ENCODE data around the gene ALKBH6. TPM values are rescaled to one million over a fixed set of nuclear protein-coding genes. Genes with fewer than 3 reads are reported as not detected.

ALKBH6 gene
- total RNA-seq = 10 to 100 TPM; 14.6 to 28.6 (median 18.8) TPM

DNA sequence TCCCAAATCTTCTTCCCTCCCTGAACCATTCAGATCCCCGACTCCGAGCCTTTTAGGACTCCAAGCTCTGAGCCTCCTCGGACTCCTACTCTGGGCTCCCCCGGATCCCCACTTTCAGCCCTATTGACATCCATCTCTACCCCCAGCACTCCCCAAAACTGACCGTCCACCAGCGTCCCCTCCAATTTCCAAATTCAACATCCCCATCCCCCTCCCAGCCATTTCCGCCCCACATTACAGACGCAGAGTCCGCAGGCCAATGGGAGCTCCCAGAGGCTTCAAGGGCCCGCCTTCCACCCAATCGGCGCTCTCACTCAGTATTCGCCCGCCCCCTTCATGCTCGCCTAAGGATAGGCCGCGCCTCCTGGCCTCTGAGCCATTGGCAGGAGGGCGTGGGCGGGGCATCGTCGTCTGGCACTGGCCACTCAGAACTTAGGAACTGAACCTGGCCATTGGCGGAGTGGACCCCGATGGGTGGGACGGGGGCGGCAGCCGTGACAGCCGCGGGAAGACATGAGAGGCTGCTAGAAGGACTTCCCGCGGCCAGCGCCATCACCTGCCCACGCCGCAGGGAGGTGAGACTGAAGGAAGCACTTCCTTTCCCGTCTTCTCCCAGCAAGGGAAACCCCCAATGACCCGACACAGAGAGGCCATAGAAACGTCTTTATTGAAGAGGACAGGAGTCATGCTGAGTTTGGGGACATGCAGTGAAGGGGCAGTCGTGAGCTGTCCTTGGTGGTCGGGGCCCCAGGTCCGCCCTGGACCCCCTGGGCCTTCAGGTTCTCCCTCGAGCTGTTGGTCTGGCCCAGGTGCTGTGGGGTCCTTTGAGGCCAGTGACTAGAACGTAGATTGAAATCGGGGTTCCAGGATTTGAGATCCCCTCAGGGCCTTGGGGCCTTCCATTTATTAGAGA is at the start of gene ALKBH6:
Gene ALKBH6 (minus strand): TSS at position 202 of the 913 bp plus-strand sequence. CDS start 816 bp downstream, outside the sequence.
- intact Hi-C loops (cut with DNase I) = no loop called here
- H3K4me1 ChIP-seq = peaks cover 14 to 32% (median 15%) of the 10 kb centered on the region in 3 donors
- H3K36me3 ChIP-seq = peaks cover 0 to 31% (median 0%) of the 10 kb centered on the region in 3 donors
- WGBS, 2 donors = 1 to 2% methylated on average over 16 to 19 of the region's 42 CpGs
- H3K9me3 ChIP-seq = no peaks in the 10 kb centered on the region
- DNase-seq = peak; percentile 98
- no peaks in the 10 kb centered on the region for H3K27me3 ChIP-seq
- TF ChIP-seq CTCF (IDR thresholded peaks at IDR 0.05) = no peak
- peak in 1 of 4 donors; percentile 39 for TF ChIP-seq POLR2A (IDR thresholded peaks at IDR 0.05)
- peak within 1 kb of the TSS; percentile 58 to 80 (median 74) for H3K4me3 ChIP-seq
- peak within 1 kb of the TSS; percentile 87 to 94 (median 89) for H3K27ac ChIP-seq

DNA sequence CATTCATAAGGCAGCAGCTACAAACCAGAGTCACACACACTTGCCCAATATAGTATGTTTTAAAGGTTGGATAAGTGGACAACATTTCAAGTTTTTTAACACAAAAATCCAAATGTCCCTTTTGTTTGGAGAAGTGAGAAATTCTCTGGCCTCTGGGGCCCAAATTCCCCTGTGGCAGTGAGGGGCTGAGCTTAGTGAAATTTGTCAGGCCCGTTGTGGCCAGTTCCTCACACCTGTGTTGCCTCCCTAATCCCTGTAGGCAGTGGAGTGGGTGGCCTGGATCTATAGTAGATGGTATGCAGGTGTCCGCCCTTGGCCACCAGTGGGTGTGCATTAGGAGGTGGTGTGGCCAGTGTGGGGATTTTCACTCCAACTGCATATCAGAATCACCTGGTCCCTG is 47.4 kb upstream of the ALKBH6 start:
- WGBS, 2 donors = 73 to 86% methylated on average over 1 to 2 of the region's 2 CpGs
- H3K27me3 ChIP-seq = no peaks in the 10 kb centered on the region
- TF ChIP-seq POLR2A (IDR thresholded peaks at IDR 0.05) (no peak), CTCF (IDR thresholded peaks at IDR 0.05) (no peak)
- H3K36me3 ChIP-seq = no peaks in the 10 kb centered on the region
- DNase-seq = no peak
- intact Hi-C loops (cut with DNase I) = no loop called here
- H3K9me3 ChIP-seq = no peaks in the 10 kb centered on the region
- no peak overlapping the region for H3K27ac ChIP-seq
- H3K4me3 ChIP-seq = no peak overlapping the region
- peaks cover 0 to 2% (median 0%) of the 10 kb centered on the region in 3 donors for H3K4me1 ChIP-seq

DNA sequence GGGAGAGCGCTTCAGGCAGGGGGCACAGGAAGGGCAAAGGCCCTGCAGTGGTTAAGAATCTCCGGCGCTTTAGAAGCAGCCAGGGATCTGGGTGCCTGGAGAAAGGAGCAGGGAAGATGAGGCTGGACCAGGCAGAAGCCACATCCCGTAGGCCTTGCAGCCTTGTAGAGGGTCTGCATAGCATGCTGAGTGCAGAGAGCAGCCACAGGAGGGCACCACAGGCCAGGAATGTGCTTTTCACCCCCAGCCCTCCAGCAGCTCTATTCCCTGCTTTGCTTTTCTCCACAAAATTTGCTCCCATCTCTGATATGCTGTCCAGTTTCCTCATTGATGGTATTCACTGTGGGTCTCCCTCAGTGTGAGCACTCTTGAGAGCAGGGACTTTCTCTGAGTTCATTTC is 46.4 kb upstream of the ALKBH6 start:
- no peaks in the 10 kb centered on the region for H3K9me3 ChIP-seq
- H3K4me1 ChIP-seq = peaks cover 4 to 11% (median 5%) of the 10 kb centered on the region in 3 donors
- no peaks in the 10 kb centered on the region for H3K27me3 ChIP-seq
- no peak overlapping the region for H3K27ac ChIP-seq
- DNase-seq = no peak
- WGBS, 2 donors = 74 to 81% methylated on average over 4 of the region's 4 CpGs
- no peaks in the 10 kb centered on the region for H3K36me3 ChIP-seq
- H3K4me3 ChIP-seq = no peak overlapping the region
- intact Hi-C loops (cut with DNase I) = no loop called here
- no peak for TF ChIP-seq POLR2A (IDR thresholded peaks at IDR 0.05)
- TF ChIP-seq CTCF (IDR thresholded peaks at IDR 0.05) = peak in 4 of 6 experiments; percentile 46 to 66 (median 54)

DNA sequence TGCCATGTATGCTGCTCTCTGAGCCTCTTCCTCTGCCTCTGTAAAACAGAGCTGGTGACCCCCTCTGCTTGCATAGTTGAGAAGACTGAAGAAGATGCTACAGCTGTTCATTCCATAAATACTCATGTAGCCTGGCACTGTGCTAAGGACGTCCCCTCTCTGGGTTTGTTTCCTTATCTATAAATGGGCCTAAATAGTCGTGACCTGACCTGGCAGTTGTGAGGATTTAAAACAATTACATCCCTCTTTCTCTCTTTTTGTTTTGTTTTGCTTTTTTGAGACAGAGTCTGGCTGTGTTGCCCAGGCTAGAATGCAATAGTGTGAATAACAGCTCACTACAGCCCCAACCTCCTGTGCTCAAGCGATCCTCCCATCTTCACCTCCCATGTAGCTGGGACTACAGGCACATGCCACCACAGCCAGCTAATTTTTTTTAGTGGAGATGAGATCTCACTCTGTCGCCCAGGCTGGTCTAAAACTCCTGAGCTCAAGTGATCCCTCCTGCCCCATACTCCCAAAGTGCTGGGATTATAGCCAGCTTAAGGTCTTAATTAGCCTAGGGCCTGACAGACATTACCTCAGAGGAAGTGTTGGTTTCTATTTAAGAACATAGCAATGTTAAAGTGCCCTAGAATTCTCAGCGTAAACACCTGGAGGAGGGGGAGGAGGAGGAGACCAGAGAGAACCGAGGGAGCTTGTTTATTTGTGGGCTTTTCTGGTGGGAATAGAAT is 45.3 kb upstream of the ALKBH6 start:
- intact Hi-C loops (cut with DNase I) = loop anchor here (10.0 kb wide), 1 partner anchor 55 kb away; the partner anchor contains the start of genes OVOL3, POLR2I and TBCB

More for the DNA sequence above, 45.3 kb upstream of the ALKBH6 start:
- Histone ChIP-seq H3K4me1 (peaks cover 10 to 18% (median 12%) of the 10 kb centered on the region in 3 donors), H3K27me3 (no peaks in the 10 kb centered on the region), H3K36me3 (no peaks in the 10 kb centered on the region), H3K9me3 (no peaks in the 10 kb centered on the region), H3K4me3 (no peak overlapping the region), H3K27ac (no peak overlapping the region)
- DNase-seq = no peak
- WGBS, 2 donors = 79 to 85% methylated on average over 5 of the region's 6 CpGs
- TF ChIP-seq POLR2A (IDR thresholded peaks at IDR 0.05) (no peak), CTCF (IDR thresholded peaks at IDR 0.05) (no peak)
